ENCODE data around the gene DOCK4. TPM values are rescaled to one million over a fixed set of nuclear protein-coding genes. Genes with fewer than 3 reads are reported as not detected.

DOCK4 gene
- total RNA-seq, 2 donors from 2014 or later: 6.5 to 11.1 TPM

DNA sequence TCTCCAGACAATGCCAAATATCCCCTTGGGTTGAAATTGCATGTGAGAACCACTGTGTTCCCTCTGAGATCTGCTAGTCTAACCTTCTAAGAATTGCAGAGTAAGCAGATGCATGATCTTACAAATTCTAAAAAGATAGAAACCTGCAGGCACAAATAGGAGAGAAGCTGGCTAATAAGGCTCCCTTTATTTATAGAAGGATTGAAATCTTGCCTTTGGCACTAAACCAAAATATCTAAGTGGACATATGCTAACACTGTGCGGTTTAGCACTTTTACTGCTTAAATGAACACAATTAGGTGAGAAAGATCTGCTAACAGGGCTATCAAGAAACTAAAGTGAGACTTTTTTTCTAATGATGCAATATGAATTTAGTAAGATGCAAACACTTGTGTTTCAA is 225.5 kb downstream of the DOCK4 start:
- no peaks in the 10 kb centered on the region for H3K4me1 ChIP-seq
- DNase-seq: no peak
- H3K9ac ChIP-seq (ENCODE audit: low read depth in 2 of 2, low read length in 2 of 2): no peak overlapping the region
- intact Hi-C loops (cut with DNase I): no loop called here
- no peaks in the 10 kb centered on the region for H3K36me3 ChIP-seq
- no peaks in the 10 kb centered on the region for H3K9me3 ChIP-seq
- H3K27me3 ChIP-seq: no peaks in the 10 kb centered on the region
- no peak for TF ChIP-seq CTCF (IDR thresholded peaks at IDR 0.05)
- no peak overlapping the region for H3K4me3 ChIP-seq
- H3K27ac ChIP-seq: no peak overlapping the region

- Histone ChIP-seq H3K9me3 (no peaks in the 10 kb centered on the region), H3K36me3 (no peaks in the 10 kb centered on the region), H3K27me3 (no peaks in the 10 kb centered on the region), H3K27ac (no peak overlapping the region), H3K4me1 (no peaks in the 10 kb centered on the region), H3K4me3 (no peak overlapping the region), H3K9ac (ENCODE audit: low read depth in 2 of 2, low read length in 2 of 2) (no peak overlapping the region)
- no peak for DNase-seq
- no peak for TF ChIP-seq CTCF (IDR thresholded peaks at IDR 0.05)
- intact Hi-C loops (cut with DNase I): no loop called here
Observed at GRCh38 chr7:111975346-111975745, 230.9 kb downstream of the DOCK4 start.

- Histone ChIP-seq H3K9me3 (no peaks in the 10 kb centered on the region), H3K9ac (ENCODE audit: low read depth in 2 of 2, low read length in 2 of 2) (no peak overlapping the region), H3K4me1 (no peaks in the 10 kb centered on the region), H3K4me3 (no peak overlapping the region), H3K27ac (no peak overlapping the region), H3K27me3 (no peaks in the 10 kb centered on the region), H3K36me3 (no peaks in the 10 kb centered on the region)
- TF ChIP-seq CTCF (IDR thresholded peaks at IDR 0.05): no peak
- DNase-seq: no peak
- intact Hi-C loops (cut with DNase I): no loop called here
Observed at GRCh38 chr7:111960984-111961383, 245.2 kb downstream of the DOCK4 start.

GRCh38 chr7:111958896-111959295 is 247.3 kb downstream of the DOCK4 start:
- Histone ChIP-seq H3K4me1 (no peaks in the 10 kb centered on the region), H3K9me3 (no peaks in the 10 kb centered on the region), H3K36me3 (no peaks in the 10 kb centered on the region), H3K27me3 (no peaks in the 10 kb centered on the region), H3K27ac (no peak overlapping the region), H3K9ac (ENCODE audit: low read depth in 2 of 2, low read length in 2 of 2) (no peak overlapping the region), H3K4me3 (no peak overlapping the region)
- intact Hi-C loops (cut with DNase I): no loop called here
- DNase-seq: no peak
- TF ChIP-seq CTCF (IDR thresholded peaks at IDR 0.05): no peak

- Histone ChIP-seq H3K27ac (no peak overlapping the region), H3K36me3 (no peaks in the 10 kb centered on the region), H3K4me1 (no peaks in the 10 kb centered on the region), H3K4me3 (no peak overlapping the region), H3K9me3 (no peaks in the 10 kb centered on the region), H3K27me3 (no peaks in the 10 kb centered on the region), H3K9ac (ENCODE audit: low read depth in 2 of 2, low read length in 2 of 2) (no peak overlapping the region)
- DNase-seq: no peak
- TF ChIP-seq CTCF (IDR thresholded peaks at IDR 0.05): no peak
- intact Hi-C loops (cut with DNase I): no loop called here
Observed at GRCh38 chr7:111958431-111958830, 247.8 kb downstream of the DOCK4 start.

DNA sequence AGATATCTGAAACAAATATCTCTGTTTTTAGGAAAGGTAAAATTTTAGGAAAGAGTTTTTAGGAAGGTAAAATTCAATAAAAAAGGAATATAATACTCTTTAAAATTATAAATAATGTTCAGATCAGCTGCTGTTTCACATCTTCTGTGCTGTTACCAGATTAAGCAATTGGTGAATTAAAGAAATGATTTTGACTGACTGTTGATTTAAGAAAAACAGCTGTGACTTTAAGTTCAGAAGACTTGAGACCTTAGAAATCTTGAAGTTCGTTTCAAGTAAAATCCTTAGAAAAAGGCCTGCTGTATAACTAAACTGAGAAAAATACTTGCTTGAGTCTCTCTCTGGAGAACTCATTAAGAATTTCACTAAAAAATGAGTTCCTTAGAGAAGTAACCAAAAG is 250.6 kb downstream of the DOCK4 start:
- TF ChIP-seq CTCF (IDR thresholded peaks at IDR 0.05): no peak

More for the DNA sequence above, 250.6 kb downstream of the DOCK4 start:
- Histone ChIP-seq H3K27me3 (no peaks in the 10 kb centered on the region), H3K27ac (no peak overlapping the region), H3K9ac (ENCODE audit: low read depth in 2 of 2, low read length in 2 of 2) (no peak overlapping the region), H3K9me3 (no peaks in the 10 kb centered on the region), H3K4me1 (no peaks in the 10 kb centered on the region), H3K36me3 (no peaks in the 10 kb centered on the region), H3K4me3 (no peak overlapping the region)
- DNase-seq: no peak
- intact Hi-C loops (cut with DNase I): no loop called here

Data from colonic mucosa (tissue), 4 donors.